ENCODE measurements around the gene SNRPE. TPM values are rescaled to one million over a fixed set of nuclear protein-coding genes. Genes with fewer than 3 reads are reported as not detected.
A peak's percentile ranks its signal among the peaks of the same experiment; 100 is the strongest.

The SNRPE gene
- 10 to 100 TPM; 30.4 to 68.1 (median 56.6) TPM for total RNA-seq
- polyA plus RNA-seq: 100 to 1,000 TPM in 2 of 3 donors, 10 to 100 TPM in 1; 83.1 to 173 (median 116) TPM
- long read RNA-seq, donor 1, transcript SNRPE-202 (5 exons, 942 nt): major isoform, 29 of 32 reads
- long read RNA-seq, donor 1, partial matches to known transcripts: 0 of 32 reads
- long read RNA-seq, donor 1, other reads (novel, unspliced or antisense): 3 of 32 reads
- long read RNA-seq, donor 2, transcript SNRPE-202 (5 exons, 942 nt): major isoform, 25 of 26 reads
- long read RNA-seq, donor 2, partial matches to known transcripts: 0 of 26 reads
- long read RNA-seq, donor 2, other reads (novel, unspliced or antisense): 1 of 26 reads

GRCh38 chr1:203861379-203862184 is at the start of gene SNRPE:
SNRPE (plus strand) TSS chr1:203861599; CDS start chr1:203861660, 61 bp downstream.
- H3K9me3 ChIP-seq: no peaks in the 10 kb centered on the region
- DNase-seq (peak; percentile 95 to 98), ATAC-seq (peak; percentile 97 to 98 (median 98))
- intact Hi-C loops (cut with DNase I): loop anchor here (1.0 to 10.0 kb wide), 5 partner anchors 221 to 503 kb away; no protein-coding TSS in a partner anchor
- H3K27me3 ChIP-seq (ENCODE audit: insufficient read depth in 3 of 3, low read length in 2 of 3): no peaks in the 10 kb centered on the region
- H3K36me3 ChIP-seq (ENCODE audit: insufficient read depth in 1 of 2, low read depth in 1 of 2): peaks cover 12 to 35% of the 10 kb centered on the region in 2 donors
- peak within 1 kb of the TSS; percentile 100 for H3K4me3 ChIP-seq
- H3K27ac ChIP-seq: peak within 1 kb of the TSS; percentile 91
- 0 to 1% (median 0%) methylated on average over 46 to 48 of the region's 48 CpGs for WGBS, 3 donors
- peak; percentile 95 for TF ChIP-seq CTCF (IDR thresholded peaks at IDR 0.05)
- peaks cover 17% of the 10 kb centered on the region for H3K4me1 ChIP-seq

GRCh38 chr1:203813581-203814341 is 47.6 kb upstream of the SNRPE start:
- no peak overlapping the region for H3K27ac ChIP-seq
- H3K4me3 ChIP-seq: no peak overlapping the region
- H3K9me3 ChIP-seq: no peaks in the 10 kb centered on the region
- WGBS, 3 donors: 96 to 100% (median 97%) methylated on average over 2 of the region's 2 CpGs
- no peaks in the 10 kb centered on the region for H3K27me3 ChIP-seq (ENCODE audit: insufficient read depth in 3 of 3, low read length in 2 of 3)
- DNase-seq (no peak), ATAC-seq (peak in 2 of 4 donors; percentile 35 to 41)
- peaks cover 6 to 77% of the 10 kb centered on the region in 2 donors for H3K36me3 ChIP-seq (ENCODE audit: insufficient read depth in 1 of 2, low read depth in 1 of 2)
- TF ChIP-seq CTCF (IDR thresholded peaks at IDR 0.05): no peak
- H3K4me1 ChIP-seq: peaks cover 9% of the 10 kb centered on the region
- intact Hi-C loops (cut with DNase I): no loop called here

GRCh38 chr1:203818399-203818798 is 43.0 kb upstream of the SNRPE start:
- DNase-seq (no peak), ATAC-seq (peak in 1 of 4 donors; percentile 14)
- H3K27ac ChIP-seq: no peak overlapping the region
- no peak for TF ChIP-seq CTCF (IDR thresholded peaks at IDR 0.05)
- peaks cover 8 to 99% of the 10 kb centered on the region in 2 donors for H3K36me3 ChIP-seq (ENCODE audit: insufficient read depth in 1 of 2, low read depth in 1 of 2)
- peaks cover 16% of the 10 kb centered on the region for H3K4me1 ChIP-seq
- H3K27me3 ChIP-seq (ENCODE audit: insufficient read depth in 3 of 3, low read length in 2 of 3): no peaks in the 10 kb centered on the region
- no peak overlapping the region for H3K4me3 ChIP-seq
- WGBS, 3 donors: 73 to 87% (median 80%) methylated on average over 6 of the region's 6 CpGs
- no peaks in the 10 kb centered on the region for H3K9me3 ChIP-seq
- intact Hi-C loops (cut with DNase I): no loop called here

- H3K27me3 ChIP-seq (ENCODE audit: insufficient read depth in 3 of 3, low read length in 2 of 3): no peaks in the 10 kb centered on the region
- peaks cover 20% of the 10 kb centered on the region for H3K4me1 ChIP-seq
- DNase-seq (no peak), ATAC-seq (no peak)
- no peak overlapping the region for H3K4me3 ChIP-seq
- intact Hi-C loops (cut with DNase I): no loop called here
- H3K36me3 ChIP-seq (ENCODE audit: insufficient read depth in 1 of 2, low read depth in 1 of 2): peaks cover 6 to 90% of the 10 kb centered on the region in 2 donors
- H3K27ac ChIP-seq: no peak overlapping the region
- 65 to 74% (median 66%) methylated on average over 1 of the region's 1 CpG for WGBS, 3 donors
- no peaks in the 10 kb centered on the region for H3K9me3 ChIP-seq
- TF ChIP-seq CTCF (IDR thresholded peaks at IDR 0.05): no peak
Observed at GRCh38 chr1:203823306-203823705, 38.1 kb upstream of the SNRPE start.

Measured in psoas muscle (tissue), 8 donors.